Skeletal muscle satellite cell (primary cell): ENCODE data around the gene CLC. TPM values are rescaled to one million over a fixed set of nuclear protein-coding genes. Genes with fewer than 3 reads are reported as not detected.
"Not testable (repeated sequence)": the region's sequence is repeated elsewhere in the genome, so short reads cannot be mapped to it uniquely, and the experiment has no call there.

Experiments used
- H3K27me3 ChIP-seq: 2 replicates; pipeline ENCODE4 v1.7.0; 2013; ENCODE audit warnings: low read length; ENCODE audit not compliant: control insufficient read depth, insufficient read depth
- H3K36me3 ChIP-seq: 2 replicates; pipeline ENCODE4 v1.7.0; 2013; ENCODE audit warnings: mild to moderate bottlenecking, control low read depth, low read length; ENCODE audit not compliant: insufficient read depth
- H3K4me1 ChIP-seq: 2 replicates; pipeline ENCODE4 v1.7.0; 2013; ENCODE audit warnings: low read length; ENCODE audit not compliant: control insufficient read depth, insufficient read depth
- H3K4me2 ChIP-seq: 2 replicates; pipeline ENCODE4 v1.7.0; 2013; ENCODE audit warnings: mild to moderate bottlenecking, low read length
- H3K4me3 ChIP-seq: 2 replicates; pipeline ENCODE4 v1.7.0; 2013; ENCODE audit warnings: low read length
- H3K9ac ChIP-seq: 2 replicates; pipeline ENCODE4 v1.7.0; 2013; ENCODE audit warnings: mild to moderate bottlenecking, low read depth, low read length, moderate library complexity
- H3K9me3 ChIP-seq: replicated peaks from 2 replicates; pipeline ENCODE4 v1.7.0; 2013; ENCODE audit warnings: mild to moderate bottlenecking, control low read depth, low read length
- small RNA-seq: library from RNA; depleted of rRNA; stranded (forward); fragments of <200 nt; gene quantifications from one replicate; pipeline ENCODE3, GENCODE V24; 2012

CLC gene

DNA sequence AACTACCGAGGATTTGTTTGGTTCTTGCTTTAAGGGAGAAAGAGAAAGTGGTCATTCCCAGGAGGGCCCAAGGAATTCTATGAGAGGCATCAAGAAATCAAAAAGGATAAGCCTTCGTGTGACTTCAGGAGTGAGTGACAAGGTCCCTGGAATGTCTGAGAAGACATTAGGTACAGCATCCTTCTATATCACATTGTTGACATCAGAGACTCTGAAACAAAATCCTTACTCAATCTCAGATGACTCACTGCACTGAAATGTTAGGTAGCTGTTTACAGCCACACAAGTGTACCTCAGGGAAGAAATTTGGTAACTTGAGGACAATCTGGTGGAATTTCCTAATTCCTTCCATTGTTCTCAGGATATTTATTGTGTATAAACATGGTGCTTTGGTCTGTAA, 41.4 kb downstream of the CLC start:
- H3K4me3 ChIP-seq = no peak overlapping the region
- no peaks in the 10 kb centered on the region for H3K9me3 ChIP-seq
- H3K27me3 ChIP-seq = peaks cover 20% of the 10 kb centered on the region
- H3K4me2 ChIP-seq = no peak overlapping the region
- no peak overlapping the region for H3K9ac ChIP-seq
- no peaks in the 10 kb centered on the region for H3K36me3 ChIP-seq
- H3K4me1 ChIP-seq = no peaks in the 10 kb centered on the region

DNA sequence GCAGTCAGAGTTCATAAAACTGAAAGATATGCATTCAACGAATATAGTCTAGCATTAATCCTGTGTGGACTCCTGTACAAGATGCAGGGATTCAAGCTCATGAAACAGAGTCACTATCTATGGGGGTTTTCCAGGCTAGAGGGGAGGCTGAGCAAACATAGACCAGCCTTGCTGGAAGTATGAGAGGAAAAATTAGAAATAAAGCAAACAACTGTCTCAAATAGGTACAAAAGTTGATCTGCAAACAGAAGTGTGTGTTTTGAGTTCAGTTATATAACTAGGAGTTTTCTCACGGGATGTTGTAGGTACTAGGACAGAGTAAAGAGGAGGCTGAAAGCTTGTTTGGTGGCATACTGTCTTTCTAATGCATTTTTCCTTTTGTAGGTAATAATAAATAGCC, 42.1 kb downstream of the CLC start:
- no peak overlapping the region for H3K4me3 ChIP-seq
- H3K4me2 ChIP-seq = no peak overlapping the region
- peaks cover 20% of the 10 kb centered on the region for H3K27me3 ChIP-seq
- no peaks in the 10 kb centered on the region for H3K4me1 ChIP-seq
- H3K9me3 ChIP-seq = no peaks in the 10 kb centered on the region
- no peaks in the 10 kb centered on the region for H3K36me3 ChIP-seq
- H3K9ac ChIP-seq = no peak overlapping the region

DNA sequence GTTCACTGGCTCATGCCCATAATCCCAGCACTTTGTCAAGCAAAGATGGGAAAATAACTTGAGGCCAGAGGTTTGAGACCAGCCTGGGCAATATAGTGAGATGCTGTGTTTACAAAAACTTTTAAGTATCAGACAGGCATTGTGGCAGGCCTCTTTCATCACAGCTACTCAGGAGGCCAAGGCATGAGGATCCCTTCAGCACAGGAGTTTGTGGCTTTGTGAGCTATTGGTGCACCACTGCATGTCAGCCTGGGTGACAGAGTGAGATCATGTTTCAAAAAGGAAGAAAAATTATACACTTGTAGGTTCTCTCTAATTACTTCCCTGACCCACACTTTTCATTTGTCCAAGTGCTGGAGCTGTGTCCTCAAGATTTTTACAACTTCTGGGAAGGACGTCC, 45.0 kb downstream of the CLC start:
- peaks cover 16% of the 10 kb centered on the region for H3K27me3 ChIP-seq

DNA sequence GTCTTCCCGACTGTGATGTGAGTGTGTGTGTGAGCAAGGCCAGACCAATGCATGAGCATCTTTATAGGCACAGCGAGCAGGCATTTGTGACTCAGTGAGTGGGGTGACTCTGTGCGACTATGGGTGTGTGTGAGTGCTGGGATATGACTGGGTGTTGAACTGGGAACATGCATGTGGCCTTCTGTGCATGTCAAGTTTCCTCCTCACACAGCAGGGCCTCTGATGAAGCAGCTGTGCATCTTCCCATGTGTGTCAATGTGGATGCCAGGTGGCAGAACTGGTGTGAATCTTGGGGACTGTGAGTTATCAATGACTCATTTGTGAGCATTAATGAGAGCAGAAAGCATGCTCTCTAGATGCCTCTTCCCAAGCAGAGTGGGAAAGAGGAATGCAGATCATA, 45.7 kb downstream of the CLC start:
- Histone ChIP-seq H3K4me2 (no peak overlapping the region), H3K9ac (no peak overlapping the region), H3K36me3 (no peaks in the 10 kb centered on the region), H3K4me1 (no peaks in the 10 kb centered on the region), H3K27me3 (peaks cover 16% of the 10 kb centered on the region), H3K4me3 (no peak overlapping the region), H3K9me3 (no peaks in the 10 kb centered on the region)

More for the DNA sequence above, 45.0 kb downstream of the CLC start:
- no peak overlapping the region for H3K9ac ChIP-seq
- no peaks in the 10 kb centered on the region for H3K36me3 ChIP-seq
- no peaks in the 10 kb centered on the region for H3K4me1 ChIP-seq
- no peak overlapping the region for H3K4me2 ChIP-seq
- no peaks in the 10 kb centered on the region for H3K9me3 ChIP-seq
- H3K4me3 ChIP-seq = no peak overlapping the region

DNA sequence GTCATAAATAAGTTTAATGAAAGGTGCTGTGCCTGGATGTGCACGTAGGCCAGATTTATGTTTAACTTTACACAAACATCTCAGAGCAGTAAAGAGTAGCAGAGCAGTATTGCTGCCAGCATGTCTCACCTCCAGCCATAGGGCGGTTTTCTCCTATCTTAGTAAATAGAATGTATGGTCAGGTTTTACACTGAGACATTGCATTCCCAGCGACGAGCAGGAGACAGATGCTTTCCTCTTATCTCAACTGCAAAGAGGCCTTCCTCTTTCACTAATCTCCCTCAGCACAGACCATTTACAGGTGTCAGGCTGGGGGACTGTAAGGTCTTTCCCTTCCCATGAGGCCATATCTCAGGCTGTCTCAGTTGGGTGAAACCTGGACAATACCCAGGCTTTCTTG, 49.2 kb downstream of the CLC start:
- H3K4me3 ChIP-seq, H3K36me3 ChIP-seq, H3K9me3 ChIP-seq, H3K27me3 ChIP-seq, H3K4me2 ChIP-seq, H3K9ac ChIP-seq, H3K4me1 ChIP-seq: not testable (repeated sequence)

DNA sequence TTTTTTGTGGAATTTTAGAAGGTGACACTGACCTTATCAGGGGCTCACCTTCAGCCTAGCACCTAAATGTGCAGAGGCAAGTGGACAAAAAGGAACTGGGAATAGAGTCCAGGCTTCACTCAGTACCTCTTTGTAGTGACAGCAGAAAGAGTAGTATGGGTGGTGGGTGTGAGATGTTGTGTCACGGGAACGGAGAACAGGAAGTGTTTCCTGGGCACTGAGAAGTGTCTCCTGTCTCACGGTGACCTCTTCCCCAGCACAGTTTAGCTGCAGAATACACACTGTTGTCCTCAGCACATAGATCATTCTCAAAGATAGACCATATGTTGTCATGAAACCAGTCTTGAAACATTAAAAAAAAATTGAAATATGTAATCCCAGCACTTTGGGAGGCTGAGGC, 51.1 kb downstream of the CLC start:
- Histone ChIP-seq H3K36me3 (no peaks in the 10 kb centered on the region), H3K9ac (no peak overlapping the region), H3K4me1 (no peaks in the 10 kb centered on the region)

DNA sequence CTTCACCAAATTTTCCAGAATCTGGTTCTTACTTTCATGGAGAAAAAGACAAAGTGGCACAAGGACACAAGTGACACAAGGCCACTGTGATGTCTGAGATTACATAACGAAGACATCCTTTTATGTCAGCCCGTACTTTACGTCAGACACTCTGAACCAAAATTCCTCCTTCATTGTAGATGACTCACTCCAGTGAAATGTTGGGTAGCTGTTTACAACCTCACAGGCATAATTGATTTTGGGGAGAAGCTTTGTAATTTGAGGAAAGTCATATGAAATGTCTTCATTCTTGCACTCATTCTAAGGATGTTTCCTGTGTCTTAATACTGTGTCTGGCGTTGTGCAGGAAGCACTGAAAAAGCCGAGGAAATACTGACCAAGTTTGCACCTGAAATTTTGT, 53.6 kb downstream of the CLC start:
- Histone ChIP-seq H3K27me3 (no peaks in the 10 kb centered on the region), H3K4me3 (no peak overlapping the region), H3K4me2 (no peak overlapping the region), H3K9me3 (no peaks in the 10 kb centered on the region), H3K4me1 (no peaks in the 10 kb centered on the region), H3K9ac (no peak overlapping the region), H3K36me3 (no peaks in the 10 kb centered on the region)

More for the DNA sequence above, 51.1 kb downstream of the CLC start:
- Histone ChIP-seq H3K9me3 (no peaks in the 10 kb centered on the region), H3K27me3 (no peaks in the 10 kb centered on the region), H3K4me3 (no peak overlapping the region), H3K4me2 (no peak overlapping the region)

DNA sequence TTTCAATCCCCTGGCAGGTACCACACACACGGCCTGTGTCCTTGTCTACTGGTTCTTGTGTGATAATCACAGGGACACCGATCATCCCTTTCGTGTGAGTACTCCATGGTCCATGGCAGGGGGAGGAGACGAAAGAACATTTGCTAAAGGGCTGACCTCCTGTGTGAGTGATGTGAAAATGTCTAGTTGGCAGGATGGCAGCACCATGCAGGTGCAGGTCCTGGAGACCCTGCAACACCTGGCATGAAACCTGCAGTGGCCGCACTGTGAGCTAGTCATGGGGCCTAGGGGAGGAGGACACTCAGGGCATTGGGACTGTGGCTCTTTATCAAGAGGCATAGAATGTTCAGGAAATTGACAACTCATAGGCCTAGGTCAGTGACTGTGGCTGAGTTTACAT, 56.4 kb downstream of the CLC start:
- Histone ChIP-seq H3K36me3 (no peaks in the 10 kb centered on the region), H3K9ac (no peak overlapping the region), H3K27me3 (peaks cover 14% of the 10 kb centered on the region), H3K9me3 (no peaks in the 10 kb centered on the region), H3K4me3 (no peak overlapping the region), H3K4me1 (no peaks in the 10 kb centered on the region), H3K4me2 (no peak overlapping the region)

Small RNAs within 50 kb of the gene (small RNA-seq; reads per million reads assigned to genes)
- gene RPS29P27 = not detected
